Limb (tissue), 2 donors: ENCODE results near the gene MTRFR.
A peak's percentile ranks its signal among the peaks of the same experiment; 100 is the strongest.

Experiments used
- DNase-seq, 2 donors: peaks; one replicate each; pipeline ENCODE4 v3.0.0-alpha.2; 2016; ENCODE audit errors: extremely low spot score in 2 of 2

MTRFR gene

DNA sequence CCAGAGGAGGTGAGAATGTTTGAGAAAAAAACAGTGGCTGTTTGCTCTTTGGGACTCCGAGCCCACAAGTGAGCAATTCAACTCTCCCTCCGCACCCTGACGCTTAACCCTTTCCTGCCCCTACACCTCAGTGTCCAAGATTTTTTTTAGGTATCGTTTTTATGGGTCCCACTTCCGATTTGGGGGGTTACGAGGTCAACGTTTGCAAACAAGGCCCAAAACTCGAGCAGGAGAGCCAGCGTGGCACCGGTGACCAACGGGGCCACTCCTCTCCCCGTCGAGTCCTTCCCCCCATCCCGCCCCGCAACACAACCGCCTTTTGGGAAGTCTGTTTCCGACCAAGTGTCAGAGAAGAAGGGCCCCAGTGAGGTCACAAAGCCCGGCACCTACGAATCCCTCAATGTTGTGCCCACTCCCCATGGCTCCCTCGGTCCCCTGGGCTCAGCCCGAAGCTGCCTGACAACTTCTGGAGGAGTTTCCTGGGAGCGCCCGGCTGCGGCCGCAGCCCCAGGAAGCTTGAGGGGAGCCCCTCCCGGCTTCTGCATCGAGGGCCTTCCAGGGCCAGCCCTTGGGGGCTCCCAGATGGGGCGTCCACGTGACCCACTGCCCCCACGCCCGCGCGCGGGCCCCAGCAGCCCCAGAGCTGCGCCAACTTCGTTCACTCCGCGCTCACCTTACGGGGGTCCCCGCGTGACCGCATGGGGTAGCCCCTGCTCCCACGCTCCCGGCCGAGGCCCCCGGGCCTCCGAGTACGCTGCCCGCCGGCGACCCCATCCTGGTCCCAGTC, 37.2 kb downstream of the MTRFR start:
- peak in 1 of 2 donors; percentile 70 for DNase-seq

DNA sequence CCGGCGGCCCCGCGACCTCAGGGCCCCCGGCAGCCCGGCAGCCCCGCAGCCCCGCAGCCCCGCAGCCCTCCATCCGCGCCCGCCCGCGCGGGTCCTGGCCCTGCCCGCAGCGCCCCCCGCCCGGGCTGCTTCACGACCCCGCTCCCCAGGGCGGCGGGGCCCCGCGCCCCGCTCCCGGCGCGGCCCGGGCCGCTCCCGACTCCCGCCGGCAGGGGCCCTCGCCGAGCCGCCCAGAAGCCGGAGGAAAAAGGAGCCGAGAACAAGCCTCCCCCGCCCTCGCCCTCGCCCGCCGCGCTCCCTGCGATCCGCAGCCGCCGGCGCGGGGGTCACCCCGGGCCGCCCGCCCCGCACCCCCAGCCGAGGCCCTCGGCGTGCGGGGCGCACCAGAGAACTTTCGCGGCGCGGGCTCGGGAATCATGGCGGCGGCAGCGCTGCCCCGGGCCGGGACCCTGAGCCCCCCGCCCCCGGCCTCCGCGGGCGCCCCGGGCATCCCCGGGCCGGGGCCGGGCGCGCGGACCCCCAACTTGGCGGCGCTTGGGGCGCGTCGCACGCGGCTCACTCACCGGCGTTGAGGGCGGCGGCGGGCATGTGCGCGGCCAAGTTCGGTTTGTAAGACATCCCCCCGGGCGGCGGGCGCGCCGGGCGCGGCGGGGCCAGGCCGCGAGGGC, 37.9 kb downstream of the MTRFR start:
- DNase-seq = peak; percentile 75 to 87

DNA sequence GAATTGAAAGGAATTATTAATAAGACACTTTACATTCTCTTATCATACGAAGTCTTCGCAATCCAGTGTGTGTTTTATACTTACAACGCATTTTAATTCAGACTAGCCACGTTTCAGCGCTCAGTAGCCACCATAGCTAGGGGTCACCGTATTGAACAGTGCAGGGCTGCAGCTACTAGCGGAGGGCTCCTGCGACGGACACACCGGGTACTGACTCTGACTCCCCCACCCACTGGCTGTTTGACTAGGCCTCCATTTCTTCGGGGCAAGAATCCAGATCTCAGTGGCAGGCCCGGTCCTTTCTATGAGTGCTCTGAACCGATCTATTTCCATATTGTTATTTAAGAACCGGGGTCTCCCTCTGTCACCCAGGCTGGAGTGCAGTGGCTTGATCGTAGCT, 39.9 kb downstream of the MTRFR start:
- DNase-seq = no peak

DNA sequence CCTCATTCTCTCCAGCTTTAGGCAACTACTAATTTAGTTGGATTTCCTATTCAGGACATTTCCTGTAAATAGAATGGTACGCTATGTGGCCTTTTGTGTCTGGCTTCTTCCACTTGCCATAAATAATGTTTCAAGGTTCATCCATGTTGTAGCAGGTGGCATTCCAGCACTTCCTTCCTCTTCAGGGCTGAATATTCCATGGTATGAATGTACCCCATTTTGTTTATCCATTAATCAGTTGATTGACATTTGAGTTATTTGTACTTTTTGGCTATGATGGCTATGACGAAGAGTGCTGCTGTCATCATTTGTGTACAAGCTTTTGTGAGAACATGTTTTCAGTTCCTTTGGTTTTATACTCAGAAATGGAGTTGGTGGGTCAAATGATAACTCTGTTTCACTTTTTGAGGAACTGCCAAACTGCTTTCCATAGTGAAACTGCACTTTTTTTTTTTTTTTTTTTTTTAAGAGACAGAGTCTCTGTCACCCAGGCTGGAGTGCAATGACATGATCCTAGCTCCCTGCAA, 44.9 kb downstream of the MTRFR start:
- DNase-seq = no peak

DNA sequence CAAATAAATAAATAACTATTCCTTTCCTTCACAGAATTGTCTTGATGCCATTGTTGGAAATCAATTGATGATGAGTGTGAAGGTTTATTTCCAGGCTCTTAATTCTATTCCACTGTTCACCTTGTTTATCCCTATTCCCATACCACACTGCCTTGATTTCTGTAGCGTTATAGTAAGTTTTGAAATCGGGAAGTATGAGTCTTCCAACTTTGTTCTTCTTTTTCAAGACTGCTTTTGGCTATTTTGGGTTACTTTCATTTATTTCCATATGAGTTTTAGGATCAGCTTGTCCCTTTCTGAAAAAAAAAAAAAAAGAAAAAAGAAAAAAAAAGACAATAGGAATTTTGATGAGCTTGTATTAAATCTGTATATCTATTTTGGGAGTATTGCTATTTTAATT, 47.7 kb downstream of the MTRFR start:
- DNase-seq = no peak

DNA sequence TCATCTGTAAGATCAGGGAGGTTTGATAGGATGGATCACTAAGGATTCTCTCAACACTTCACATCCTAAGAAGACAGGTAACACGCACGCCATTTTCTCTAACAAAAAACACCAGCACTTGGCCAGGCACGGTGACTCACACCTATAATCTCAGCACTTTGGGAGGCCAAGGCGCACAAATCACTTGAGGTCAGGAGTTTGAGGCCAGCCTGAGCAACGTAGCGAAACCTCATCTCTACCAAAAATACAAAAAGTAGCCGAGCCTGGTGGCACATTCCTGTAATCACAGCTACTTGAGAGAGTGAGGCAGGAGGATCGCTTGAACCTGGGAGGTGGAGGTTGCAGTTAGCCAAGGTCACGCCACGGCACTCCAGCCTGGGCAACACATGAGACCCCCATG, 48.9 kb downstream of the MTRFR start:
- no peak for DNase-seq

DNA sequence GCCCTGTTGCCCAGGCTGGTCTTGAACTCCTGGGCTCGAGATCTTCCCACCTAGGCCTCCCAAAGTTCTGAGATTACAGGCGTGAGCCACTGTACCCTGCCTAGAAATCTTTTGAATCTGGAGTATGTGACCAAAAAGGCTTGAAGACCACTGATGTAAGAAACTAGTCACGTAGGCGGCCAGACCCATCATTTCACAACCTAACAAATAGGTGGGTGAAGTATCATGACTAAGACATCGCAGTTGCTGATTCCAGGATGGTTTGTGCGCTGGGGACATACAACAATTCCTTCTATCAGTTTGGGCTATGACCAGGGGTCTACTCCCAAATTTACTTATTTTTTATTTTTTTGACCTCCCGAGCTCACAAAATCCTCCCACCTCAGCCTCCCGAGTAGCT, 50.2 kb downstream of the MTRFR start:
- DNase-seq = no peak

DNA sequence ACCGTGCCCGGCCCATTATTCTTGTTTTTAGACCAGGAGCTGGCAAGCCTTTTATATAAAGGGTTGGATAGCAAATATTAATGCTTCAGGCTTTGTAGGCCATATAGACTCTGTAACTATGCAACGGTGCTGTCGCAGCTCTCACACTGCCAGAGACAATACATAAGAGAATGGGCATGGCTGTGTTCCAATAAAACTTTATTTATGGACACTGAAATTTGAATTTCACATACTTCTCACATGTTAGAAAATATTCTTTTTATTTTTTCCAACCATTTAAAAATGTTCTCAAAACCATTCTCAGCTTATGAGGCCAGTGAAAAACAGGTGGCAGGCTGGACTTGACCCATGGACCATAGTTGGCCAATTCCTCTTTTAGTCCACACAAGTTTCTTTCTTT, 51.4 kb downstream of the MTRFR start:
- DNase-seq = no peak

DNA sequence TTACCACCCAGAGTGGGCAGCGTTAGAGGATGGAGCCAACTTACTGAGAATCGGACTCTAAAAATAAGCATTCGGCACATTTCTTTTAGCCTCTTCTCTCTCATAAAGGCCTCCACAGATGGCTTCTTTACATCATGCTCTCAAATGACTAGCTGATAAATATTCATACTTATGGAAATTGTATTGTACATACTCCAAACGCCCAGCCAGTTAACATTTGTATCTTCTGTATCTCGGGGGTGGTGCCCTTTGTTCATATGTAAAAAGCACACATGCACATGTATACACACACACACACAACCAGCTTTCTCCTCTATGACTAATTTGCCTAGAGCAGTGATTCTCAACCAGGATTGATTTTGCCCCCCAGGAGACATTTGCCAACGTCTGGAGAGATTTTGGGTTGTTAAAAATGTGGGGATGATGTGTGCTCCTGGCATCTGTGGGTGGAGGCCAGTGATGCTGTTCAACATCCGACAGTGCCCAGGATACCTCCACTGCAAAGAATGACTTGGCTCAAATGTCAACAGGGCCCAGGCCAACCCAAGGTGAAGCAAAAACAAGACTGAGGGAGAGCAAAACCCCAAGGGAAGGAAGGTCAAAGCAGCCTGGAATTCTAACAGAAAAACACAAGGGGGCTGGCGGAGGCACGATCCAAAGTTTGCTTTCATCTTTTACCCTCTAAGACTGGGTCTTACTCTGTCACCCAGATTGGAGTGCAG, 53.6 kb downstream of the MTRFR start:
- no peak for DNase-seq

DNA sequence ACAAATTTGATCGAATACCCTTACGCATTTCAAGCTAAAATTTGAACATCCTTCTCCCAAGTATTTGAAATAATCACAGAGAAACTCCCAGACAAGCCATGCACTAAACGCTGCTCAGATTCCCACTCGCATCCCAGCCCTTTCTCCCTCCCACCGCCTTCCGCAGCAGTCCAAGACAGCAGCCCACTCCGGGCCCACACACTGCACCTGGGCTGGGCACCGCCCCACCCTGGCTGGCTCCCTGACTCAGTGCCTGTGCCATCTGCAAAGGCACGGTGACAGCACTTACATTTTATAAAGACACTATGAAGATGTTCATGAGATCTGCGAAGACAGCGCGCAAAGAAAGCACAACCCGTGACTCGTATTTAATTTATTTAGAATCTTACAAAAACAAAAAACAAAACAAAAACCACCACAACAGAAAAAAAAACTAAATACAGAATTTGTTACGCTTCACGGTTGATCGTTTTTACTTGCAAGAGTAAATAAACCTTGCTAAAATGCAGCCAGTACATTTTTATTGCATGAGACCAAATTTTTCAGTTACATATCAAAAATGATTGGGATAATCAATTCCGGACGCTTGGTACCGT, 55.6 kb downstream of the MTRFR start:
- DNase-seq = no peak

DNA sequence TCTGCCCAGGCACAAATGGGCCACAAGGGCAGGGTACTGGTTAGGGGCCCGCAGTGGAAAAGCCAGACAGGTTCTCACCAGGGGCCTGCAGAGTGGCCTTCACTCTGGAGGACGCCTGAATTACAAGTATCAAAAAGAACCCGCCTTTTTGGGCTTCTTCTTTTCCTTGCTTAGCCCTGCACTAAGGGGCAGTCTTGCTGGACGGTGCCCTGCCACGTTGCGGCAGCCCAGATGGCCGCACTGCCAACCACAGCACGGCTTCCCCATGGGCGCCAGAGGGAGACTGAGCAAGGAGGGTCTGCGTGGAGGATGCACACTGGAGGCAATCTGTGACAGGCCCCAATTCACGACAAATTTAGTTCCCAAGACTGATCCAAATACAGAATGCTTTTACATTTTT, 56.7 kb downstream of the MTRFR start:
- no peak for DNase-seq

DNA sequence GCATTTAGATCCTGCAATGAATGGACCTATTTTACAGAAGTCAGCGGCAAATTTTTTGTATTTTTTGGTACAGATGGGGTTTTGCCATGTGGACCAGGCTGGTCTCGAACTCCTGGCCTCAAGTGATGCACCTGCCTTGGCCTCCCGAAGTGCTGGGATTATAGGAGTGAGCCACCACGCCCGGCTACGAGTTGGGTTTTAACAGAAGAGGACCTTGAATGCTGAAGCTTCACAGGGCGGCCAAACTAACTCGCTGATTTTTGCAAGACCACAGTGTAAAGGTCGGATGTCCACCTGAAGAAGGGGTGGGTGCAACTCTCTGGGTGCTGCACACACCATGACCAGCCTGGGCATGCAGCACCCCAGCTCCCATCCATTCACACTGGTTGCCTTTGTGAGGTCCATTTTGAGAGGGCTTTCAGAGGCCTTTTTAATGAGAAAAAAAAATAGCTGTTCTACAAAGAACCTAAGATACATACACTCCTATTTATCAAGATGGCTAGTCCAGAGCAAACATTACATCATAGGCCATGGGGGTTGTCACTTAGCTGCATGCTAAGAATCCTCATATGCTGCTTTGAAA, 60.0 kb downstream of the MTRFR start:
- DNase-seq = no peak

DNA sequence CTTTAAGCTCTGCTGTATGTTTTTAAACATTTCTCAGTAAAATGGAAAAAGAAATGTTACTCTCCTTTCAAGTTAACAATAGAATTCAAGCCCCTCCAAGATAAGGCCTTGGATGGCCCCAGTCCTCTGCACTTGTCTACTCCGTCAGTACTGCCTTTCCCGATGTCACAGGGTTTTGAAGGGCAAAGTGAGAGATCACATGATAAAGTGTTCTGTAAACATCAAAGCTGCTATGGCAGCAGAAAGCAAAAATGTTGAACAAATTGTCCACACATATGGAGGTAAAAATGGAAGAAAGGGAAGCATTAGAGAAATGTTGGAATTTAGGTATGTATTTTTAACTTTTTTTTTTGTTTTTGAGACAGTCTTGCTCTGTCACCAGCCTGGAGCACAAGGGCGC, 71.9 kb downstream of the MTRFR start:
- no peak for DNase-seq

DNA sequence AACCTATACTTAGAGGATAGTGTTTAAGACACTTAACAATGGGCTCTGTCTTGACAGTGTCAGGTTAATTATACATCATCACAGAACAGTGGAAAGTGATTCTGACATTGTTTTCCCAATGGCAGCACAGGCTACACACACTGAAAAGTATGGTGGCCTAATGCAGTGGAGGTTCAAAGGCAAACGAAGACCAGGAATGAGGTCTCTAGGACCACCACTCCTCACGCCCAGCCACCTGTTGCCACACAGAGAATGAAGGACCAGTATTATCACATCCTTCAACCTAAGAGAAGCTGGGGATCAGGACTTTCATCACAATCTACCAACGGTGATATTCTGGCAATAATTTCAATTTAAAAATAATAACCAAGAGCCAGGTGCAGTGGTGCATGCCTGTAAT, 73.0 kb downstream of the MTRFR start:
- no peak for DNase-seq
